ENCODE results near the gene CD320.
A peak's percentile ranks its signal among the peaks of the same experiment; 100 is the strongest.

The CD320 gene

GRCh38 chr19:8259922-8260247 lies 48.3 kb downstream of the CD320 start:
- peaks cover 8% of the 10 kb centered on the region for H3K36me3 Mint-ChIP-seq (ENCODE audit: low read depth)
- H3K4me3 Mint-ChIP-seq = no peak overlapping the region
- H3K9me3 Mint-ChIP-seq = no peaks in the 10 kb centered on the region
- DNase-seq (ENCODE audit: low spot score) = no peak
- H3K27ac Mint-ChIP-seq = no peak overlapping the region
- H3K4me1 Mint-ChIP-seq (ENCODE audit: low read depth) = peaks cover 7% of the 10 kb centered on the region
- no peaks in the 10 kb centered on the region for H3K27me3 Mint-ChIP-seq (ENCODE audit: low read depth)

- Mint-ChIP-seq H3K4me3 (no peak overlapping the region), H3K27ac (no peak overlapping the region), H3K36me3 (ENCODE audit: low read depth) (peaks cover 8% of the 10 kb centered on the region), H3K9me3 (no peaks in the 10 kb centered on the region), H3K4me1 (ENCODE audit: low read depth) (peaks cover 7% of the 10 kb centered on the region), H3K27me3 (ENCODE audit: low read depth) (no peaks in the 10 kb centered on the region)
- no peak for DNase-seq (ENCODE audit: low spot score)
Observed at GRCh38 chr19:8259142-8259921, 48.8 kb downstream of the CD320 start.

- H3K36me3 Mint-ChIP-seq (ENCODE audit: low read depth) = peaks cover 10% of the 10 kb centered on the region
- H3K9me3 Mint-ChIP-seq = no peaks in the 10 kb centered on the region
- H3K27ac Mint-ChIP-seq = no peak overlapping the region
- no peak overlapping the region for H3K4me3 Mint-ChIP-seq
- no peak for DNase-seq (ENCODE audit: low spot score)
- no peaks in the 10 kb centered on the region for H3K27me3 Mint-ChIP-seq (ENCODE audit: low read depth)
- peaks cover 9% of the 10 kb centered on the region for H3K4me1 Mint-ChIP-seq (ENCODE audit: low read depth)
Observed at GRCh38 chr19:8257052-8257443, 51.1 kb downstream of the CD320 start.

- H3K9me3 Mint-ChIP-seq = no peaks in the 10 kb centered on the region
- peaks cover 9% of the 10 kb centered on the region for H3K4me1 Mint-ChIP-seq (ENCODE audit: low read depth)
- no peak for DNase-seq (ENCODE audit: low spot score)
- H3K4me3 Mint-ChIP-seq = no peak overlapping the region
- peaks cover 10% of the 10 kb centered on the region for H3K36me3 Mint-ChIP-seq (ENCODE audit: low read depth)
- H3K27me3 Mint-ChIP-seq (ENCODE audit: low read depth) = no peaks in the 10 kb centered on the region
- H3K27ac Mint-ChIP-seq = no peak overlapping the region
Observed at GRCh38 chr19:8256276-8257051, 51.7 kb downstream of the CD320 start.

GRCh38 chr19:8255426-8256125 lies 52.6 kb downstream of the CD320 start:
- Mint-ChIP-seq H3K9me3 (no peaks in the 10 kb centered on the region), H3K36me3 (ENCODE audit: low read depth) (peaks cover 10% of the 10 kb centered on the region), H3K27me3 (ENCODE audit: low read depth) (no peaks in the 10 kb centered on the region), H3K4me3 (no peak overlapping the region), H3K27ac (no peak overlapping the region), H3K4me1 (ENCODE audit: low read depth) (peaks cover 9% of the 10 kb centered on the region)
- no peak for DNase-seq (ENCODE audit: low spot score)

GRCh38 chr19:8254286-8255001 lies 53.7 kb downstream of the CD320 start:
- Mint-ChIP-seq H3K36me3 (ENCODE audit: low read depth) (peaks cover 10% of the 10 kb centered on the region), H3K27me3 (ENCODE audit: low read depth) (no peaks in the 10 kb centered on the region), H3K4me1 (ENCODE audit: low read depth) (peaks cover 9% of the 10 kb centered on the region), H3K4me3 (no peak overlapping the region), H3K27ac (no peak overlapping the region), H3K9me3 (no peaks in the 10 kb centered on the region)
- no peak for DNase-seq (ENCODE audit: low spot score)

GRCh38 chr19:8253678-8254077 lies 54.5 kb downstream of the CD320 start:
- no peaks in the 10 kb centered on the region for H3K9me3 Mint-ChIP-seq
- H3K4me1 Mint-ChIP-seq (ENCODE audit: low read depth) = peaks cover 9% of the 10 kb centered on the region
- no peak for DNase-seq (ENCODE audit: low spot score)
- H3K4me3 Mint-ChIP-seq = no peak overlapping the region
- H3K27me3 Mint-ChIP-seq (ENCODE audit: low read depth) = no peaks in the 10 kb centered on the region
- H3K27ac Mint-ChIP-seq = no peak overlapping the region
- peaks cover 8% of the 10 kb centered on the region for H3K36me3 Mint-ChIP-seq (ENCODE audit: low read depth)

GRCh38 chr19:8252922-8253589 lies 55.1 kb downstream of the CD320 start:
- no peak overlapping the region for H3K27ac Mint-ChIP-seq

More at GRCh38 chr19:8252922-8253589, 55.1 kb downstream of the CD320 start:
- Mint-ChIP-seq H3K27me3 (ENCODE audit: low read depth) (no peaks in the 10 kb centered on the region), H3K9me3 (no peaks in the 10 kb centered on the region), H3K4me3 (no peak overlapping the region), H3K36me3 (ENCODE audit: low read depth) (peaks cover 8% of the 10 kb centered on the region), H3K4me1 (ENCODE audit: low read depth) (peaks cover 9% of the 10 kb centered on the region)
- DNase-seq (ENCODE audit: low spot score) = peak; percentile 68
